Nephron (organoid): ENCODE data around the gene P4HTM.

Experiments
- H3K27ac Mint-ChIP-seq, 3 experiments: 2 replicates each; pipeline ENCODE4 v1.8.0; 2020; ENCODE audit warnings: mixed read lengths in 3 of 3, mild to moderate bottlenecking in 2 of 3, moderate library complexity in 1 of 3
- H3K27me3 Mint-ChIP-seq: 2 replicates; pipeline ENCODE4 v1.8.0; 2021; ENCODE audit warnings: low read depth, mild to moderate bottlenecking, moderate library complexity, mixed read lengths
- H3K36me3 Mint-ChIP-seq: 2 replicates; pipeline ENCODE4 v1.8.0; 2020; ENCODE audit warnings: low read depth, mixed read lengths
- H3K4me1 Mint-ChIP-seq: 2 replicates; pipeline ENCODE4 v1.8.0; 2020; ENCODE audit warnings: mixed read lengths
- H3K4me3 Mint-ChIP-seq, 3 experiments: 2 replicates each; pipeline ENCODE4 v1.8.0; 2020; ENCODE audit warnings: mild to moderate bottlenecking in 3 of 3, mixed read lengths in 3 of 3, moderate library complexity in 2 of 3
- H3K9me3 Mint-ChIP-seq: 2 replicates; pipeline ENCODE4 v1.8.0; 2020; ENCODE audit warnings: mixed read lengths
- CTCF ChIP-seq, 3 experiments: fragments of 200-600 bp; sonication (generic); IDR thresholded peaks; one replicate each; pipeline ENCODE4 v1.5.0; 2021; ENCODE audit warnings: antibody characterized with exemption in 3 of 3; ENCODE audit not compliant: unreplicated experiment in 3 of 3

P4HTM gene

GRCh38 chr3:48951764-48952163, 38.3 kb upstream of the P4HTM start:
- Mint-ChIP-seq H3K4me1 (no peaks in the 10 kb centered on the region), H3K36me3 (peaks cover 20% of the 10 kb centered on the region), H3K4me3 (no peak overlapping the region), H3K27me3 (no peaks in the 10 kb centered on the region), H3K9me3 (no peaks in the 10 kb centered on the region), H3K27ac (no peak overlapping the region)
- no peak for TF ChIP-seq CTCF (IDR thresholded peaks at IDR 0.05; ENCODE audit: unreplicated experiment in 3 of 3)

GRCh38 chr3:48952510-48953118, 37.4 kb upstream of the P4HTM start:
- TF ChIP-seq CTCF (IDR thresholded peaks at IDR 0.05; ENCODE audit: unreplicated experiment in 3 of 3), result peak in 2 of 3 experiments; percentile 13 to 37
- Mint-ChIP-seq H3K27ac (no peak overlapping the region), H3K27me3 (no peaks in the 10 kb centered on the region), H3K9me3 (no peaks in the 10 kb centered on the region), H3K36me3 (peaks cover 25% of the 10 kb centered on the region), H3K4me3 (no peak overlapping the region), H3K4me1 (no peaks in the 10 kb centered on the region)

GRCh38 chr3:48957006-48957705, 32.9 kb upstream of the P4HTM start:
- Mint-ChIP-seq H3K36me3 (peaks cover 33% of the 10 kb centered on the region), H3K4me1 (no peaks in the 10 kb centered on the region), H3K27me3 (no peaks in the 10 kb centered on the region), H3K9me3 (no peaks in the 10 kb centered on the region), H3K27ac (no peak overlapping the region), H3K4me3 (no peak overlapping the region)
- TF ChIP-seq CTCF (IDR thresholded peaks at IDR 0.05; ENCODE audit: unreplicated experiment in 3 of 3), result no peak

GRCh38 chr3:48960841-48961413, 29.1 kb upstream of the P4HTM start:
- H3K9me3 Mint-ChIP-seq, result no peaks in the 10 kb centered on the region
- TF ChIP-seq CTCF (IDR thresholded peaks at IDR 0.05; ENCODE audit: unreplicated experiment in 3 of 3), result no peak

GRCh38 chr3:48962340-48962739, 27.7 kb upstream of the P4HTM start:
- Mint-ChIP-seq H3K4me1 (peaks cover 3% of the 10 kb centered on the region), H3K4me3 (no peak overlapping the region), H3K27me3 (no peaks in the 10 kb centered on the region), H3K36me3 (peaks cover 46% of the 10 kb centered on the region), H3K27ac (no peak overlapping the region), H3K9me3 (no peaks in the 10 kb centered on the region)
- TF ChIP-seq CTCF (IDR thresholded peaks at IDR 0.05; ENCODE audit: unreplicated experiment in 3 of 3), result no peak

More at GRCh38 chr3:48960841-48961413, 29.1 kb upstream of the P4HTM start:
- Mint-ChIP-seq H3K27ac (no peak overlapping the region), H3K4me3 (no peak overlapping the region), H3K4me1 (no peaks in the 10 kb centered on the region), H3K27me3 (no peaks in the 10 kb centered on the region), H3K36me3 (peaks cover 39% of the 10 kb centered on the region)
